Activated CD8-positive, alpha-beta T cell treated with anti-CD3 and anti-CD28 coated beads, Interleukin-2, amount 10 ng/mL, durations not matched to agents 7 days and 5 days (primary cell): ENCODE data around the gene GALNT10. TPM values are rescaled to one million over a fixed set of nuclear protein-coding genes. Genes with fewer than 3 reads are reported as not detected.

Experiments used
- ATAC-seq: fragments of 150-1000 bp; cut with Tn5 transposase; one replicate; pipeline ENCODE4 v1.10.0; 2021; ENCODE audit warnings: moderate library complexity
- CTCF ChIA-PET: fragments of 350-600 bp; sonication (Branson Sonifier 250); formaldehyde crosslinking; loops from one replicate; lab custom pipeline; 2021; ENCODE audit warnings: antibody characterized with exemption; lab: Charles Lee
- POLR2A ChIA-PET: fragments of 350-600 bp; sonication (Branson Sonifier 250); formaldehyde crosslinking; loops from one replicate; lab custom pipeline; 2021; ENCODE audit warnings: antibody characterized with exemption; lab: Charles Lee
- DNase-seq: peaks from one replicate; pipeline ENCODE4 v3.0.0-alpha.2; 2020
- H3K27ac Mint-ChIP-seq: one replicate; pipeline ENCODE4 v1.8.0; 2021; ENCODE audit warnings: mild to moderate bottlenecking, mixed read lengths
- H3K27me3 Mint-ChIP-seq: one replicate; pipeline ENCODE4 v1.8.0; 2021; ENCODE audit warnings: low read depth, mixed read lengths
- H3K36me3 Mint-ChIP-seq: one replicate; pipeline ENCODE4 v1.8.0; 2021; ENCODE audit warnings: low read depth, mixed read lengths
- H3K4me1 Mint-ChIP-seq: one replicate; pipeline ENCODE4 v1.8.0; 2021; ENCODE audit warnings: low read depth, mixed read lengths
- H3K4me3 Mint-ChIP-seq: one replicate; pipeline ENCODE4 v1.8.0; 2021; ENCODE audit warnings: mild to moderate bottlenecking, mixed read lengths
- H3K9me3 Mint-ChIP-seq: one replicate; pipeline ENCODE4 v1.8.0; 2022; ENCODE audit warnings: mixed read lengths; ENCODE audit not compliant: insufficient read depth
- total RNA-seq, 2 experiments: library from RNA; stranded (reverse); gene quantifications; one replicate each; pipeline ENCODE4 v1.2.3, GENCODE V29; 2021

The GALNT10 gene
- total RNA-seq, 2 experiments from 2014 or later: 21.6 to 23.7 TPM

- no peak for ATAC-seq
- H3K4me1 Mint-ChIP-seq: no peaks in the 10 kb centered on the region
- H3K4me3 Mint-ChIP-seq: no peak overlapping the region
- peaks cover 6% of the 10 kb centered on the region for H3K36me3 Mint-ChIP-seq
- H3K27ac Mint-ChIP-seq: no peak overlapping the region
- DNase-seq: no peak
- POLR2A ChIA-PET: no interaction called here
- peaks cover 2% of the 10 kb centered on the region for H3K27me3 Mint-ChIP-seq
- CTCF ChIA-PET: no interaction called here
- H3K9me3 Mint-ChIP-seq: peaks cover 5% of the 10 kb centered on the region
These were observed 63.3 kb downstream of the GALNT10 start for GRCh38 chr5:154253807-154254206.

- POLR2A ChIA-PET: no interaction called here
- peaks cover 6% of the 10 kb centered on the region for H3K36me3 Mint-ChIP-seq
- no peak overlapping the region for H3K27ac Mint-ChIP-seq
- CTCF ChIA-PET: no interaction called here
- H3K4me1 Mint-ChIP-seq: no peaks in the 10 kb centered on the region
- no peak overlapping the region for H3K4me3 Mint-ChIP-seq
- DNase-seq: no peak
- peaks cover 2% of the 10 kb centered on the region for H3K27me3 Mint-ChIP-seq
- ATAC-seq: no peak
- peaks cover 5% of the 10 kb centered on the region for H3K9me3 Mint-ChIP-seq
These were observed 64.4 kb downstream of the GALNT10 start for GRCh38 chr5:154254896-154255295.

GRCh38 chr5:154257046-154257445 is 66.5 kb downstream of the GALNT10 start:
- CTCF ChIA-PET: no interaction called here
- Mint-ChIP-seq H3K36me3 (peaks cover 6% of the 10 kb centered on the region), H3K4me1 (no peaks in the 10 kb centered on the region), H3K27ac (no peak overlapping the region), H3K9me3 (peaks cover 5% of the 10 kb centered on the region), H3K4me3 (no peak overlapping the region), H3K27me3 (no peaks in the 10 kb centered on the region)
- POLR2A ChIA-PET: interaction anchor here (0.6 kb wide), 1 partner anchor 51 kb away, joined by 3 read pairs; no protein-coding TSS in a partner anchor
- DNase-seq (no peak), ATAC-seq (no peak)

GRCh38 chr5:154258531-154259217 is 68.1 kb downstream of the GALNT10 start:
- ATAC-seq (no peak), DNase-seq (no peak)
- no peaks in the 10 kb centered on the region for H3K27me3 Mint-ChIP-seq
- no peaks in the 10 kb centered on the region for H3K4me1 Mint-ChIP-seq
- H3K27ac Mint-ChIP-seq: no peak overlapping the region
- H3K4me3 Mint-ChIP-seq: no peak overlapping the region
- ChIA-PET CTCF (no interaction called here), POLR2A (no interaction called here)
- no peaks in the 10 kb centered on the region for H3K9me3 Mint-ChIP-seq
- peaks cover 5% of the 10 kb centered on the region for H3K36me3 Mint-ChIP-seq

GRCh38 chr5:154260224-154260927 is 69.8 kb downstream of the GALNT10 start:
- Mint-ChIP-seq H3K27ac (no peak overlapping the region), H3K27me3 (no peaks in the 10 kb centered on the region), H3K36me3 (peaks cover 2% of the 10 kb centered on the region), H3K4me1 (peaks cover 7% of the 10 kb centered on the region), H3K4me3 (no peak overlapping the region), H3K9me3 (no peaks in the 10 kb centered on the region)
- ATAC-seq (no peak), DNase-seq (no peak)
- CTCF ChIA-PET: no interaction called here
- POLR2A ChIA-PET: no interaction called here

- Mint-ChIP-seq H3K27me3 (no peaks in the 10 kb centered on the region), H3K27ac (no peak overlapping the region), H3K4me1 (peaks cover 8% of the 10 kb centered on the region), H3K36me3 (no peaks in the 10 kb centered on the region), H3K9me3 (no peaks in the 10 kb centered on the region), H3K4me3 (no peak overlapping the region)
- CTCF ChIA-PET: no interaction called here
- POLR2A ChIA-PET: no interaction called here
- ATAC-seq: no peak
- no peak for DNase-seq
These were observed 71.8 kb downstream of the GALNT10 start for GRCh38 chr5:154262342-154262741.

GRCh38 chr5:154264549-154265196 is 74.1 kb downstream of the GALNT10 start:
- Mint-ChIP-seq H3K36me3 (no peaks in the 10 kb centered on the region), H3K9me3 (no peaks in the 10 kb centered on the region), H3K27ac (no peak overlapping the region), H3K4me1 (peaks cover 8% of the 10 kb centered on the region), H3K4me3 (no peak overlapping the region), H3K27me3 (no peaks in the 10 kb centered on the region)
- DNase-seq (no peak), ATAC-seq (no peak)
- POLR2A ChIA-PET: no interaction called here
- CTCF ChIA-PET: no interaction called here

GRCh38 chr5:154265197-154265773 is 74.8 kb downstream of the GALNT10 start:
- CTCF ChIA-PET: no interaction called here
- H3K4me3 Mint-ChIP-seq: no peak overlapping the region
- H3K4me1 Mint-ChIP-seq: peaks cover 8% of the 10 kb centered on the region
- no peaks in the 10 kb centered on the region for H3K36me3 Mint-ChIP-seq
- no peaks in the 10 kb centered on the region for H3K9me3 Mint-ChIP-seq
- DNase-seq (no peak), ATAC-seq (no peak)
- POLR2A ChIA-PET: no interaction called here
- no peaks in the 10 kb centered on the region for H3K27me3 Mint-ChIP-seq
- no peak overlapping the region for H3K27ac Mint-ChIP-seq

GRCh38 chr5:154267516-154267915 is 77.0 kb downstream of the GALNT10 start:
- Mint-ChIP-seq H3K9me3 (no peaks in the 10 kb centered on the region), H3K27ac (no peak overlapping the region), H3K4me1 (peaks cover 14% of the 10 kb centered on the region), H3K4me3 (no peak overlapping the region), H3K27me3 (no peaks in the 10 kb centered on the region), H3K36me3 (no peaks in the 10 kb centered on the region)
- no peak for ATAC-seq
- CTCF ChIA-PET: no interaction called here
- POLR2A ChIA-PET: no interaction called here
- no peak for DNase-seq

GRCh38 chr5:154268073-154268472 is 77.5 kb downstream of the GALNT10 start:
- CTCF ChIA-PET: no interaction called here
- POLR2A ChIA-PET: no interaction called here
- Mint-ChIP-seq H3K27ac (no peak overlapping the region), H3K36me3 (no peaks in the 10 kb centered on the region), H3K9me3 (no peaks in the 10 kb centered on the region), H3K4me3 (no peak overlapping the region), H3K4me1 (peaks cover 20% of the 10 kb centered on the region), H3K27me3 (no peaks in the 10 kb centered on the region)
- no peak for DNase-seq
- no peak for ATAC-seq

GRCh38 chr5:154269414-154269813 is 78.9 kb downstream of the GALNT10 start:
- H3K36me3 Mint-ChIP-seq: no peaks in the 10 kb centered on the region
- no peaks in the 10 kb centered on the region for H3K9me3 Mint-ChIP-seq
- H3K27ac Mint-ChIP-seq: no peak overlapping the region
- no peaks in the 10 kb centered on the region for H3K27me3 Mint-ChIP-seq
- H3K4me1 Mint-ChIP-seq: peaks cover 30% of the 10 kb centered on the region
- H3K4me3 Mint-ChIP-seq: no peak overlapping the region
- ChIA-PET CTCF (no interaction called here), POLR2A (no interaction called here)
- DNase-seq (no peak), ATAC-seq (no peak)

- ATAC-seq: no peak
- no peaks in the 10 kb centered on the region for H3K9me3 Mint-ChIP-seq
- no peak overlapping the region for H3K4me3 Mint-ChIP-seq
These were observed 80.9 kb downstream of the GALNT10 start for GRCh38 chr5:154271466-154271865.

More at GRCh38 chr5:154271466-154271865, 80.9 kb downstream of the GALNT10 start:
- DNase-seq: no peak
- Mint-ChIP-seq H3K36me3 (peaks cover 4% of the 10 kb centered on the region), H3K27ac (no peak overlapping the region), H3K27me3 (no peaks in the 10 kb centered on the region), H3K4me1 (peaks cover 25% of the 10 kb centered on the region)
- ChIA-PET CTCF (no interaction called here), POLR2A (interaction anchor here (0.6 kb wide), 1 partner anchor 73 kb away, joined by 3 read pairs; no protein-coding TSS in a partner anchor)
